NCI-H446 treated with DMSO at 0.1 percent for 48 hours (cell line): ENCODE measurements around the gene TRAF3IP1.
A peak's percentile ranks its signal among the peaks of the same experiment; 100 is the strongest.
"Not testable (repeated sequence)": the region's sequence is repeated elsewhere in the genome, so short reads cannot be mapped to it uniquely, and the experiment has no call there.

Experiments used
- DNase-seq: peaks from one replicate; lab custom pipeline; 2025; lab: John Stamatoyannopoulos, UW

The TRAF3IP1 gene

GRCh38 chr2:238320246-238320647, at the start of gene TRAF3IP1:
Gene TRAF3IP1 (plus strand): TSS chr2:238320518. CDS start chr2:238320663, 145 bp downstream.
- peak; percentile 63 for DNase-seq

GRCh38 chr2:238270606-238271005, 49.7 kb upstream of the TRAF3IP1 start:
- no peak for DNase-seq

GRCh38 chr2:238271061-238271554, 49.2 kb upstream of the TRAF3IP1 start:
- no peak for DNase-seq

GRCh38 chr2:238271686-238272085, 48.6 kb upstream of the TRAF3IP1 start:
- DNase-seq = not testable (repeated sequence)

GRCh38 chr2:238272156-238272555, 48.2 kb upstream of the TRAF3IP1 start:
- DNase-seq = no peak

GRCh38 chr2:238273433-238273832, 46.9 kb upstream of the TRAF3IP1 start:
- not testable (repeated sequence) for DNase-seq

GRCh38 chr2:238274152-238274865, 46.0 kb upstream of the TRAF3IP1 start:
- no peak for DNase-seq

GRCh38 chr2:238277695-238278094, 42.6 kb upstream of the TRAF3IP1 start:
- DNase-seq = no peak

- no peak for DNase-seq
These were observed 41.5 kb upstream of the TRAF3IP1 start for GRCh38 chr2:238278626-238279323.

- no peak for DNase-seq
These were observed 41.0 kb upstream of the TRAF3IP1 start for GRCh38 chr2:238279324-238279682.

- no peak for DNase-seq
These were observed 40.1 kb upstream of the TRAF3IP1 start for GRCh38 chr2:238280083-238280825.

GRCh38 chr2:238281826-238282480, 38.4 kb upstream of the TRAF3IP1 start:
- no peak for DNase-seq

GRCh38 chr2:238282861-238283738, 37.2 kb upstream of the TRAF3IP1 start:
- DNase-seq = no peak

- no peak for DNase-seq
These were observed 35.4 kb upstream of the TRAF3IP1 start for GRCh38 chr2:238284802-238285515.

- DNase-seq = no peak
These were observed 34.6 kb upstream of the TRAF3IP1 start for GRCh38 chr2:238285653-238286082.

GRCh38 chr2:238286095-238286494, 34.2 kb upstream of the TRAF3IP1 start:
- DNase-seq = no peak

- DNase-seq = peak; percentile 64
These were observed 33.8 kb upstream of the TRAF3IP1 start for GRCh38 chr2:238286551-238286950.

GRCh38 chr2:238286987-238287736, 33.2 kb upstream of the TRAF3IP1 start:
- no peak for DNase-seq
